GM12878 (cell line): ENCODE results near the gene GRK5.

Experiments
- CREB1 ChIP-seq: IDR thresholded peaks from 2 replicates; pipeline ENCODE4 v1.6.1; 2012; ENCODE audit warnings: low read depth, mild to moderate bottlenecking, inconsistent platforms
- EED ChIP-seq: sonication (generic); IDR thresholded peaks from 2 replicates; pipeline ENCODE4 v1.6.1; 2016; ENCODE audit warnings: antibody characterized with exemption, low read depth
- ESRRA ChIP-seq: IDR thresholded peaks from 2 replicates; pipeline ENCODE4 v1.6.1; 2012; ENCODE audit warnings: mild to moderate bottlenecking, low read length, improper control_type of control experiment
- IRF4 ChIP-seq: IDR thresholded peaks from 2 replicates; pipeline ENCODE4 v1.6.1; 2011; ENCODE audit warnings: low read depth, low read length
- MXI1 ChIP-seq: fragments of 150-350 bp; IDR thresholded peaks from 2 replicates; pipeline ENCODE4 v1.6.1; 2011; ENCODE audit warnings: low read depth, mild to moderate bottlenecking, inconsistent platforms, low read length, improper control_type of control experiment
- POLR2AphosphoS5 ChIP-seq: IDR thresholded peaks from 2 replicates; pipeline ENCODE4 v1.6.1; 2011; ENCODE audit warnings: mild to moderate bottlenecking, low read length, inconsistent platforms
- ZNF24 ChIP-seq: fragments of 450-650 bp; IDR thresholded peaks from 2 replicates; pipeline ENCODE4 v1.6.1; 2017; ENCODE audit warnings: antibody characterized with exemption, mild to moderate bottlenecking
- TF ChIP-seq, protein P1 (sequence below), 3 experiments: IDR thresholded peaks in 2 of 3; conservative IDR thresholded peaks in 1 of 3; 2 replicates each; pipeline ENCODE4 v1.5.1; 2011; ENCODE audit warnings: low read depth in 3 of 3, low read length in 3 of 3, mild to moderate bottlenecking in 3 of 3, control low read depth in 2 of 3, moderate library complexity in 2 of 3, inconsistent platforms in 1 of 3, mixed read lengths in 1 of 3; ENCODE audit not compliant: control insufficient read depth in 2 of 3, insufficient read depth in 1 of 3; ENCODE audit errors: extremely low read depth in 1 of 3
- TF ChIP-seq, protein P2 (sequence below): IDR thresholded peaks from 2 replicates; pipeline ENCODE4 v1.6.1; 2012; ENCODE audit warnings: low read depth, low read length, improper control_type of control experiment
- TF ChIP-seq, protein P3 (sequence below): IDR thresholded peaks from 2 replicates; pipeline ENCODE4 v1.6.1; 2011; ENCODE audit warnings: low read depth, mild to moderate bottlenecking, low read length, moderate library complexity, borderline replicate concordance; ENCODE audit errors: extremely low read depth
- TF ChIP-seq, protein P4 (sequence below): fragments of 450-650 bp; formaldehyde crosslinking; IDR thresholded peaks from 2 replicates; pipeline ENCODE4 v1.5.0; 2022; ENCODE audit warnings: mild to moderate bottlenecking, missing genetic modification characterization

DNA sequence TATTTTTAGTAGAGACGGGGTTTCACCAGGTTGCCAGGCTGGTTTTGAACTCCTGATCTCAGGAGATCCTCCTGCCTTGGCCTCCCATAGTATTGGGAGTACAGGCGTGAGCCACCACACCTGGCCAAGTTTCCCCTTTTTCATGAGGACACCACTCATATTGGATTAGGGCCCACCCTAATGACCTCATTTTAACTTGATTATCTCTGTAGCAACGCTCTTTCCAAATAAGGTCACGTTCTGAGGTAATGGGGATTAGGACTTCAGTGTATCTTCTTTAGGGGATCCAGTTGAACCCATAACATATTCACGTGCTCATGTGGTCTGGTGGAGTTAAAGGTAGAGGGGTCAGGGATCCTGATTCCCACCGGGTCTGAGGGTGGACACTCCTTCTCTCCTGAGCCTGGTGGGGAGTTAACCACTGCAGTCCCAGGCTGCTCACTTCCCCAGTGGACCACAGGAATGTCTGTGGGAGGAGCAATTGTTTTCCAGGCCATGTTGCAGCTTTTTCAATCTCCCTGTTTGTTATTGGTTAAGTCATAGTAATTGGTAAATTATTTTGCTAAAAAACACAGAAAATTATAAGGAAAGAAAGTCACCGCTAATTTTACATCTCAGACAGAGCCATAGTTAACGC lies 130.5 kb downstream of the GRK5 start:
- no peak for TF ChIP-seq MXI1
- no peak for TF ChIP-seq EED
- no peak for TF ChIP-seq IRF4
- TF ChIP-seq, protein P1, sequence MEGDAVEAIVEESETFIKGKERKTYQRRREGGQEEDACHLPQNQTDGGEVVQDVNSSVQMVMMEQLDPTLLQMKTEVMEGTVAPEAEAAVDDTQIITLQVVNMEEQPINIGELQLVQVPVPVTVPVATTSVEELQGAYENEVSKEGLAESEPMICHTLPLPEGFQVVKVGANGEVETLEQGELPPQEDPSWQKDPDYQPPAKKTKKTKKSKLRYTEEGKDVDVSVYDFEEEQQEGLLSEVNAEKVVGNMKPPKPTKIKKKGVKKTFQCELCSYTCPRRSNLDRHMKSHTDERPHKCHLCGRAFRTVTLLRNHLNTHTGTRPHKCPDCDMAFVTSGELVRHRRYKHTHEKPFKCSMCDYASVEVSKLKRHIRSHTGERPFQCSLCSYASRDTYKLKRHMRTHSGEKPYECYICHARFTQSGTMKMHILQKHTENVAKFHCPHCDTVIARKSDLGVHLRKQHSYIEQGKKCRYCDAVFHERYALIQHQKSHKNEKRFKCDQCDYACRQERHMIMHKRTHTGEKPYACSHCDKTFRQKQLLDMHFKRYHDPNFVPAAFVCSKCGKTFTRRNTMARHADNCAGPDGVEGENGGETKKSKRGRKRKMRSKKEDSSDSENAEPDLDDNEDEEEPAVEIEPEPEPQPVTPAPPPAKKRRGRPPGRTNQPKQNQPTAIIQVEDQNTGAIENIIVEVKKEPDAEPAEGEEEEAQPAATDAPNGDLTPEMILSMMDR (IDR thresholded peaks at IDR 0.05 in 2 of 3, conservative IDR thresholded peaks at IDR 0.05 in 1 of 3; ENCODE audit: control insufficient read depth in 2 of 3, extremely low read depth in 1 of 3, insufficient read depth in 1 of 3, low read depth in 3 of 3, low read length in 3 of 3): no peak
- TF ChIP-seq ZNF24: no peak
- TF ChIP-seq POLR2AphosphoS5: no peak
- TF ChIP-seq, protein P2, sequence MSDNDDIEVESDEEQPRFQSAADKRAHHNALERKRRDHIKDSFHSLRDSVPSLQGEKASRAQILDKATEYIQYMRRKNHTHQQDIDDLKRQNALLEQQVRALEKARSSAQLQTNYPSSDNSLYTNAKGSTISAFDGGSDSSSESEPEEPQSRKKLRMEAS: no peak
- TF ChIP-seq, protein P3, sequence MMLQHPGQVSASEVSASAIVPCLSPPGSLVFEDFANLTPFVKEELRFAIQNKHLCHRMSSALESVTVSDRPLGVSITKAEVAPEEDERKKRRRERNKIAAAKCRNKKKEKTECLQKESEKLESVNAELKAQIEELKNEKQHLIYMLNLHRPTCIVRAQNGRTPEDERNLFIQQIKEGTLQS: no peak
- TF ChIP-seq CREB1: no peak
- no peak for TF ChIP-seq ESRRA
- TF ChIP-seq, protein P4, sequence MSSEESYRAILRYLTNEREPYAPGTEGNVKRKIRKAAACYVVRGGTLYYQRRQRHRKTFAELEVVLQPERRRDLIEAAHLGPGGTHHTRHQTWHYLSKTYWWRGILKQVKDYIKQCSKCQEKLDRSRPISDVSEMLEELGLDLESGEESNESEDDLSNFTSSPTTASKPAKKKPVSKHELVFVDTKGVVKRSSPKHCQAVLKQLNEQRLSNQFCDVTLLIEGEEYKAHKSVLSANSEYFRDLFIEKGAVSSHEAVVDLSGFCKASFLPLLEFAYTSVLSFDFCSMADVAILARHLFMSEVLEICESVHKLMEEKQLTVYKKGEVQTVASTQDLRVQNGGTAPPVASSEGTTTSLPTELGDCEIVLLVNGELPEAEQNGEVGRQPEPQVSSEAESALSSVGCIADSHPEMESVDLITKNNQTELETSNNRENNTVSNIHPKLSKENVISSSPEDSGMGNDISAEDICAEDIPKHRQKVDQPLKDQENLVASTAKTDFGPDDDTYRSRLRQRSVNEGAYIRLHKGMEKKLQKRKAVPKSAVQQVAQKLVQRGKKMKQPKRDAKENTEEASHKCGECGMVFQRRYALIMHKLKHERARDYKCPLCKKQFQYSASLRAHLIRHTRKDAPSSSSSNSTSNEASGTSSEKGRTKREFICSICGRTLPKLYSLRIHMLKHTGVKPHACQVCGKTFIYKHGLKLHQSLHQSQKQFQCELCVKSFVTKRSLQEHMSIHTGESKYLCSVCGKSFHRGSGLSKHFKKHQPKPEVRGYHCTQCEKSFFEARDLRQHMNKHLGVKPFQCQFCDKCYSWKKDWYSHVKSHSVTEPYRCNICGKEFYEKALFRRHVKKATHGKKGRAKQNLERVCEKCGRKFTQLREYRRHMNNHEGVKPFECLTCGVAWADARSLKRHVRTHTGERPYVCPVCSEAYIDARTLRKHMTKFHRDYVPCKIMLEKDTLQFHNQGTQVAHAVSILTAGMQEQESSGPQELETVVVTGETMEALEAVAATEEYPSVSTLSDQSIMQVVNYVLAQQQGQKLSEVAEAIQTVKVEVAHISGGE (CRISPR knock-in tag): no peak
